CD4-positive, alpha-beta T cell treated with Interleukin-1 beta for 1 hour (primary cell): ENCODE results near the gene TLE1.
"Not testable (repeated sequence)": the region's sequence is repeated elsewhere in the genome, so short reads cannot be mapped to it uniquely, and the experiment has no call there.

Source experiments
- DNase-seq, 2 donors: peaks; one replicate each; pipeline ENCODE4 v3.0.0-alpha.2; 2020 to 2022

The TLE1 gene

GRCh38 chr9:81599837-81600236 lies 89.5 kb downstream of the TLE1 start:
- no peak for DNase-seq

- no peak for DNase-seq
Measured at GRCh38 chr9:81598811-81599210, 90.5 kb downstream of the TLE1 start.

- no peak for DNase-seq
Measured at GRCh38 chr9:81598123-81598497, 91.2 kb downstream of the TLE1 start.

- no peak for DNase-seq
Measured at GRCh38 chr9:81597419-81598122, 91.8 kb downstream of the TLE1 start.

- no peak for DNase-seq
Measured at GRCh38 chr9:81596679-81597418, 92.5 kb downstream of the TLE1 start.

GRCh38 chr9:81595887-81596543 lies 93.3 kb downstream of the TLE1 start:
- no peak for DNase-seq

GRCh38 chr9:81595293-81595692 lies 94.1 kb downstream of the TLE1 start:
- DNase-seq = not testable (repeated sequence)

- no peak for DNase-seq
Measured at GRCh38 chr9:81594415-81594814, 94.9 kb downstream of the TLE1 start.

- no peak for DNase-seq
Measured at GRCh38 chr9:81592887-81593266, 96.5 kb downstream of the TLE1 start.

GRCh38 chr9:81591791-81592190 lies 97.6 kb downstream of the TLE1 start:
- DNase-seq = no peak

- no peak for DNase-seq
Measured at GRCh38 chr9:81590688-81591087, 98.7 kb downstream of the TLE1 start.

- no peak for DNase-seq
Measured at GRCh38 chr9:81589819-81590218, 99.5 kb downstream of the TLE1 start.

- no peak for DNase-seq
Measured at GRCh38 chr9:81589392-81589791, 100.0 kb downstream of the TLE1 start.

- no peak for DNase-seq
Measured at GRCh38 chr9:81588148-81588871, 101.0 kb downstream of the TLE1 start.

GRCh38 chr9:81586786-81587185 lies 102.6 kb downstream of the TLE1 start:
- DNase-seq = no peak

- DNase-seq = no peak
Measured at GRCh38 chr9:81585191-81585763, 104.1 kb downstream of the TLE1 start.

- no peak for DNase-seq
Measured at GRCh38 chr9:81584099-81584498, 105.2 kb downstream of the TLE1 start.

- DNase-seq = no peak
Measured at GRCh38 chr9:81581986-81582385, 107.4 kb downstream of the TLE1 start.

GRCh38 chr9:81579381-81579780 lies 110.0 kb downstream of the TLE1 start:
- no peak for DNase-seq

- DNase-seq = no peak
Measured at GRCh38 chr9:81578606-81579005, 110.7 kb downstream of the TLE1 start.

- no peak for DNase-seq
Measured at GRCh38 chr9:81575956-81576355, 113.4 kb downstream of the TLE1 start.

GRCh38 chr9:81574405-81574804 lies 114.9 kb downstream of the TLE1 start:
- no peak for DNase-seq
